Measurements from ENCODE around the gene ASTN1.

Gene ASTN1

DNA sequence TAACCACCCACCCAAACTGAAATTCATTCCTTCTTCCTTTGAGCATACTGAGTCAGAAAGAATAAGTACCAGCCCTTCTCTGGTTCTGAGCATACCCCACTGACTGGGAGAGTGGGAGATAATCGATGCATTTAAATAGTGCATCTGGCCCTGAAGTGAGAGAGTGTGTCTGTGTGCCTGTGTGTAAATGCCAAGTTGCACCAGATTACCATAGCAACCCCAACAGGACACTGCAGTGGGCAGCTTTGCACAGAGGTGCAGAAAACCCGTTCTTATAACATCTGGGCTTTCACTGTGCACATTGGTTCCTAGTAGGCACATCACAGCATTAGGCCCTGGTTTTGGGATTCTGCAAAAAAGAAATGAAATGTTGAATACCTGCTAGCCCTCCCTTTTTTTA lies 2.3 kb downstream of the ASTN1 start:
- DNase-seq = no peak

DNA sequence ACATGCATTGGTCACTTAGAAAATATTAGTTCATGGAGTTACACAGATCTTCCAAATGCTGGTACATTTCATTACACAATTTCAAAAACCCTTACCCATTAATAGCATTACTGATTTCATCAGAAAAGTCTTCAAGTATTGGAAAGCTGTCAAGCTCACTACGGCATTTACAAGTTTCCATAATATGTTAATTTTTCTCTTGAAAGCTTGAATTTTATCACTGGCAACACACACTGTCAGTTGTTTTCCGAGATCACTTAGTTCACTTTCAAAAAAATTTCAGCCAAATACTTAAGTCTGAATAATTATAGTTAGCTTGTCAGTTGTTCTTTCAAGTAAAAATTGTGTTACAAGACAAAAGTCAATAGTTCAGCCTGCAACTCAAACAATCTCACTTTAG lies 18.0 kb downstream of the ASTN1 start:
- DNase-seq = no peak

DNA sequence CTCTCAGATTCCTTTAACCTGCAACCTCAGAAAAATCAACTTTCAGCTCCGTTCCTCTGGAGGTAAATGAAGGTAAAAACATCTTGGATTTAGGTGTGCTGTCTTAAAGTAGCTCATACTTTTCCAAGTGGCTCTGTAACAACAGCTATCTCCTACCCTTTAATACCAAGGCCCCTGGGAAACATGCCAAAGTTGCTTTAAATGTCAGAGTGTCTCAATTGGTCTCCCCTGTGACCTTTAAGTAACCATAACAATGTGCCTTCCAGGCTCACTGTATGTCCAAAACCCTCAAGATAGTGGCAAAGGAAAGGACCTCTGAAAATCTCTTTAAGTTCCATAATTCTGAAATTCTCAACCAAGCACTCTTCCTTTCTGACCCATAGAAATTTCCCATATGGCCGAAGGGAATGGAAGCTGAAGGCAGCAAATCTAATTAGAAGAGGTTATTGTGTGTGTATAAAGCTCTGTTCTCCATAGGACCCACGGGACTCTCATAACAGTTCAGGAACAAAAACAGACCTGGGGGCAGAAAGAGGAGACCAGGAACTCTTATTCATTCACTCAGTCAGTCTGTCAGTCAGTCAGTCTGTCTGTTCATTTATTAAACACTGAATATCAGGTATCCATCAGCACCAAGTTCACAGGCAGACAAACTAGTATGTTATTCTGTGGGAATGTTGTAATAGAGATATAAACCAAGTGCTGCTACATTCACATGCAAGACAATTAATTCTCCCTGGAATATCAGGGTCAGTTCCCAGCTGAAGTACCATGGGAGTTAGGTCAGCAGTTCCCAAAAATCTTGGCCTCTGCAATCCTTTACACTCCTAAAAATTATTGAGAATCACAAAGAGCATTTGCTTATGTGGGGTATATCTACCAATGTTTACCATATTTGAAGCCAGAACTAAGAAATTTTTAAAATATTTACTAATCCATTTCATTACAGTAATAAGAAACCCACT lies 19.1 kb downstream of the ASTN1 start:
- no peak for DNase-seq

DNA sequence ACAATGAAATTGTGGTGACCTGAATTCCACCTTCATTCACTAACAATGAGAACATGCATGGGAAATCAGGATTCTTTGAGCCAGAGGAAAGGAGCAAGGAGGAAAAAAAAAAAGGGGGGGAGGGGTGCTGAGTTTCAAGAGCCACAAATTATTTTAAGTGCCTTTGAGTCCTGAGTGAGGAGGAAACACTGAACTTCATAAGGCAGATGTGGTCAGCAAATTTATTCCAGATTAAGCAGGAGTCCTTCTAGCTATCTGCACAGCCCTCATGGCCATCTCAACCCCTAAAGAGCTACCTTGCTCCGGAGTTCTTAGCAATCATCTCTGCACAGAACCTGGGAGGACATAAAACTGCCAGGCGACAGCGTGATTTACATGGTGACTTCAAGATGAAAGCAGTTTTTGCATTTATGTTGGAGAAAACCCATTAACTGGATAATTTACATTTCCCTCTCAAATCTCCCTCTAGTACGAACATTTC lies 21.7 kb downstream of the ASTN1 start:
- DNase-seq = no peak

DNA sequence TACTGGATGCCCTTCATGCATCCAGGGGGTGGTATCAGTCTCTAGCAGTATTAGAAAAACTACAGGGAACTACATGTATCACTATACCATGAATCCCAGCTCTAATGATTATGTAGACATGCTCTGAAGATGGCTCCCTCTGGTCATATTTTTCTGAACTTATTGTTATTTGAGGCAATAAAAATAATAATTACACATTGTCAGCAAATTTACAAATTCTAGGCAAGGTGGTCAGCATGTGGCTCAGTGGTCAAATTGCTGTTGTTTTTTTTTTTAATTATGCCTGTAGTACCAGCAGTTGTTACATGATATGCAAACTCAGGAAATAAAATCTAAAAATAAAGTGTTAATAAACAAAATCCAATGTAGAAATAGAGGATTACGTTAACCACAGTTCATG lies 22.5 kb downstream of the ASTN1 start:
- DNase-seq = no peak

DNA sequence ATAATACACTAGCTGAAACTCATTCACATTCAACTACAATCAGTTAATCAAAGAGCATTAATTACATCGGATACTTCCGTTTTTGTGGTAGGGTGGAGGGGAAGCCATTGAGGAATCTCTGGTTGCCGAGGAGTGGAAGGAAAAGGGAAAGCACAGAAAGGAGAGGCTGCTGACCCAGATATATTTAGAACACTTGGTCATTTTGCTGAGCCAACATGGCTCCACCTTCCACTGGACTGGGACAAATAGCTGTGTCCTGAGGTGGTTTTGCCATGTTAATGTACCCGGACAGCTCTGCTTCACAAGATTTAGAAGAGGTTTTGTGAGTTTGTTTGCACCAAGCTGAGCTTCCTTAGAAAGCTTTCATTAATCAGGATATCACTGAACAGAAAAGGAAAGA lies 26.2 kb downstream of the ASTN1 start:
- DNase-seq = no peak

DNA sequence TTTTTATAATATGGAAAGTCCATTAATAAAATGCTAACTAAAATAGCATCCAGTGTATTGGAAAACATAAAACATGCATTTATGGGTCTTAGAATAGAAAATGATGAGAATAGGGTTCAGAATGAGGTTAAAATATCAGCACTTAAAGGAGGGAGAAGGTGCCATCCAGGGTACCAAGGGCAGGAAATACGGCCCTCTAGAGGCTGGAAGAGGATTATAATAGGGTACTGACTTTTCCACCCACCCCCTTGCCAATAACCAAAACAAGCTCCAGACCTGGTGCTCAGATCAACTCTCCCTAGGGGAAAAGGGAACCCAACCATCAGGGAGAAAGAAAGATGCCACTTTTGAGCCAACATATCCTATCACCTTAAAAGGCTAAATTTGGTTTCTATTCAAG lies 26.7 kb downstream of the ASTN1 start:
- DNase-seq = no peak

DNA sequence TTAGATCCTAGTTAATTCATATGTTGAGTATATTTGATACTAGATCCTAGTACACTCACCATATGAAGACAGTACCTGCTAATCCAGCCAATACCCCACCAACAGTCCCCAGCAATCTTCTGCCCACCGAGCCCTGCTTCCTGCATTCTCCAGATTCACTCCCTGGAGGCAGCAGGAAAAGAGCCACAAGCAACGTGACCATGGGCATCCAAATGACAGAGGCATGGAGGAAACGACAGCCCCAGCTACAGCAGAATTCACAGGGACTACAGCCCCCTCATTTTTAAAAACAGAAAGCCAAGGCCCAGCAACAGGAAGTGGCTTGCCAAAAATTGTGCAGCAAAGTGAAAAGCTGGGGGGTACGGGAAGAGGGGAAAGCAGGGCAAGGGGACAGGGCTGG lies 29.3 kb downstream of the ASTN1 start:
- no peak for DNase-seq

DNA sequence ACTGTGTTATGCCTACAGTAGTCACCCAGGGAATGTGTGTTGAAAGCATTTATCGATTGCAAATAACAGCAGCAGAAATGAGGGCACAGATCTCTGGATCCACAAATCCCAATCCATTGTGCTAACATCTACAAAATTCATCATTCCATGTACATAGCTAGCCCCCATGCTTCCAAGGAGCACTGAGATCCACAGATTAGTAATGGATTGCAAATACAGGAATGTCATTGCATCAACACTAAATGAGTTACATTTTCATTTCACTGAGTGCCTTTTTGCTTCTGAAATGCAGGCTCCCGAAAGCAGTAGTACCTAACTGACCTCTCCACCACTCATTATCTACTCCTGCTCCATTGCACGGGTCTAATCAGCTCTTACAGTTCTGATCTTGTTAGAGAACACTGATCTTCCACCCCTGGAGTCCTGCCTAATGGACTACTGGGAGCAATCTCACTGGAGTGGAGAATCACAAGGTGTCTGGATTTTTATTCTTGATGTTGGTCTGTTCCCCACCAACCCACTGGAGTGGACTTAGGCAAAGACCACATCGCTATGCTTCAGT lies 30.5 kb downstream of the ASTN1 start:
- no peak for DNase-seq

DNA sequence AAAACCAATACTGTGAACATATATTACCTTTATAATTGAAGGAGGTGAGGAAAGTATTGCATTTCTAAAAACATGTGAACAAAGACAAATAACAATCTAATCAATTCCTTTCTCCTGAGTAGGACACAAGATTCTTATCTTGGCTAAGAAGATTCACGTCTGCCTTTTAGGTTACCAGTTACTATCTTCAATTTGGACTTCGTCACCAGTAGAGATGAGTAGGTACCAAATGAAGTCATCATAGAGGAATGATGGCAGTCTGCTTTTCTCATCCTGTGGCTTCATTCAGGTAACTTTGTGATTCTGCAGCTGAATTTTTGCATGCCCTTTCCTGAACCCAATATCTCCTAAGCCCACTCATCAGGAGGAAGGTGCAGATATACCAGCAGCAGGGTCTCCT lies 32.4 kb downstream of the ASTN1 start:
- no peak for DNase-seq

DNA sequence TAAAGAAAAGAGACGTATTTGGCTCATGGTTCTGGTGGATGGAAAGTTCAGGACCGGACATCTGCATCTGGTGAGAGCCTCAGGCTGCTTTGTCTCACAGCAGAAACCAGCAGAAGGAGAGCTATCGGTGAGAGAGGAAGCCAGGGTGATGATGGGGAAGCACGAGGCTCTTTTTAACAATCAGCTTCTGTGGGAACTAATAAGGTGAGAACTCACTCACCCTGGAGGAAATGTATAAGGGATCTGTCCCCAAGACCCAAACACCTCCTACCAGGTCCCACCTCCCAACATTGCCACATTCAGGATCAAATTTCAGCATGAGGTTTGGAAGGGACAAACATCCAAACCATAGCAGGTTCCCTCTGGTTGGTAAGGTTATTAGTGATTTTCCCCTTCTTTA lies 32.8 kb downstream of the ASTN1 start:
- DNase-seq = no peak

DNA sequence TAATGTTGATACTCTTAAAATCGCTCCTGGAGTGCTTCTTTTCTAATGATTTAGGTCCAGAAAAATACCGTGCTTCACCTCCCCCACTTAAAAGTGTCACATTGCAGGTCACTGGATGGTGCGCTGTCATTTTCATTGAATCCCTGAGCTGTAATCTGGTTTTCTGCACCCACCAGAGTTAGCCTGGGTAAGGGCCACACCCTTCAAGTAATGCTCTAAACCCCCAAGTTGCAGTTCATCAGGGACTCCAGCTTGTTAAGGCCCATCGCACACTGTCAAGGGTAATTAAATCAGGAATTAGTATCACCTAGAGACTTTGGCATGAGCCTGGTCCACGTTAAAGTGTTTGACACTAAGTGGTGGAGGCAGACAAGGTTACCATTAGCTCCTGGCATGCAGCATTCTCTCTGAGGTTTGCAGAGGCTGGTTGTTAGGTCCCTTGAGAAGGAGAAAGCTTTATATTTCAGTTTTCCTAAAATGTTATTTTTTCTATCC lies 34.0 kb downstream of the ASTN1 start:
- DNase-seq = no peak

DNA sequence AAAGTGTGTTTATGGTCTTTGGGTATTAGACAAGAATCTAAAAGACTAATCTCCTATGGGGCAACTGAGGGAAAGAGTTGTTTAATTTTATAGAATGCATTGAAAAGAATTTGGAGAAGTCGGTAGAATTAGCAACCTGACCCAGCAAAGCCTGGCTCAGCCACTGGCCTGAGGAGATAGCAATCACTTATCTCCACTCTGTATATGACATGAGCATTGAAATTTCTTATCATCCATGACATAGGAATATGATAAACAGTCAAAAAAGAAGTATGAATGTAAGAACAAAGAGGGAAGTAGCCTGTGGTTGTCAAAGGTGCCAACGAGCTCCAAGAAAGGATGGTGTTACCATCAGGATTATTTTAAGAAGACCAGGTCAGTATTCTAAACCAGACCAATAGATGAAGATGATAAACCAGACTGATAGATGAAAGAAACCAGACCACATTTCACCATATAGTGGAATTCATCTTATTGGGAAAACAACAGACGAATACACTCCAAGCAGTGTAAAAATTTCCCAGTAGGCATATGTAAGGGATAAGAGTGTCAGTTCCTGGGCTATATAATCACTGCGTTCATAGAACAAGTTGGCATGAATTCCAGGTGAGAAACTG lies 35.7 kb downstream of the ASTN1 start:
- DNase-seq = no peak

DNA sequence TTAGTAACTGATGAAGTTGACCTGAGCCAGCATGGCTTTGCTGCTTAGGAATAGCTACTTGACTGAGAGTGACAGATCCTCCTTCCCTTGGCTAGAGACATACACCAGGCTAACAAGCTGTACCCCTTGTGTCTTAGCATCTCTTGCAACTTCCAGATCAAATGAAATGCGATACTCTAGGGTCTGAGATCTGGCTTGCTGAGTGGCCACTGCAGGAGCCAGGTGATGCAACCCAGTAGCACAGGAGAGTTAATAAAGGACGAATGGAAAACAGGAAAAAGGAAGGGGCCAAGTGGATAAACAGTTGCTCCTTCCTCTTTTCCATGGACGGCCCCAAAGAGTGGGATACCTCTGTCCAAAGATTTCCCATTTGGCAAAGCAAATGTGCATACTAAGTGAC lies 38.2 kb downstream of the ASTN1 start:
- DNase-seq = no peak

DNA sequence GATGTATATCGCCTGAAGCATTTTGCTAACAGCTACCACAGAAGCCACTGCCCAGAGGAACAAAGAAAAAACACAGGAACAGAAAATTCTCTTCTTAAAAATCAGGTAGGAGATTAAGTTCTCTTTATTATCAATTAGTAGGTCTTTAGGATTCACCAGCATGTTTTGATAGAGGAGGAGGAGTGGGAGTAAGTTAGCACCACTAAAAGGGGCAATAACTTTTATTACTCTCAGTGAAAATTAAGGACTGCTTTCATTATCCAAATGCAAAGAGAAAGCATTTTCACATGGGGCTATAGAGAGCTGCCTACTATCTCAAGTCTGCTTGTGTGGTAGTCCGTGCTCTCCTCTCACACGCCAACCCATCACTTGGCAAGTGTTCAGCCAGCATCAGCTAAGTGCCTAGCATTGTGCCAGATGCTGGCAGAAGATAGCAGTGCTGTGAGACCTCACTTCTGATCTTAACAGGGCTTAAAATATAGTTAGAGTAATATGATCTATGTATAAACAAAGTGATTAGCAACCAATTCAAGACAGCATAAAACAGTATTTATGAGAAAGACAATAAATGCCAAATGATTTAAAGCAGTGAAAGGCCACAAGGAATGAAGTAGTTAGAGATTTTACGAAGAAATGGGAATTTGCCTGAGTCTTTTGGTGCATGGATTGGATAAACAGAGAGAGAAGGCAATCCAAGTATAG lies 39.8 kb downstream of the ASTN1 start:
- no peak for DNase-seq

DNA sequence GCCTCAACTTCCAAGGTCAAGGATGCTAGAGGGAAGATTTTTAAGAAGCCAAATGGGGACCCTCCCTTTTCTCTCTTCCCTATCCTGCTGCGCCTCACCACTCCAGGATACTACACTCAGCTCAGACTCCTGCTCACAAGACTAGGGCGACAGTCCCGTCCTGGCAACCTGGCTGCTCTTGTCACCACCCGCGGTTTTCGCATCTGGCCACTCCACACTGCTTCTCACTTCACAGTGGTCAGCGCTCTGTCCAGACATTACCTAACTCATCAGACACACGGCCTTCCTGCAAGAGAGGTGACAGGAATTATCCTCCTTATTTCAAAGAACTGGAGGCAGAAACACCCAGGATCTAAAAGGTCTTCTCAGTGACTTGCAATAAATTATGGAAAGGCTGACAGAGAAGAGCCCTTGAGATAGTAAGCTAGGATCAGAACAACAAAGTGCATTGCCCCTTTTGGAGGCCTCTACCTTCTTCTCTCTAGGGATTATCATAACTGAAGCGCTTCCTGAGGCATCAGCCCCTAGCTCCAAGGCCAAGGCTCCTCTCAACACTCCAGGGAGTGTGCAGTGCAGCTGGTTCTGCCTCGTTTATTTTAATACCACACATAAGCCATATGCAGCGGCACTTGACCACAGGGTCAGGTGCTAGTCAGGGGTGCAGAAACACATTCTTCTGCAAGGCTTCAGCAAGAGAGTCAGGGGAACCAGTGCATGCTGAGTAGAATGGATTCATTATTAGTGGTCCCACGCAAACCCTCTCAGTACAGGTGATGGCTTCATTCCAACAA lies 41.9 kb downstream of the ASTN1 start:
- DNase-seq = no peak

DNA sequence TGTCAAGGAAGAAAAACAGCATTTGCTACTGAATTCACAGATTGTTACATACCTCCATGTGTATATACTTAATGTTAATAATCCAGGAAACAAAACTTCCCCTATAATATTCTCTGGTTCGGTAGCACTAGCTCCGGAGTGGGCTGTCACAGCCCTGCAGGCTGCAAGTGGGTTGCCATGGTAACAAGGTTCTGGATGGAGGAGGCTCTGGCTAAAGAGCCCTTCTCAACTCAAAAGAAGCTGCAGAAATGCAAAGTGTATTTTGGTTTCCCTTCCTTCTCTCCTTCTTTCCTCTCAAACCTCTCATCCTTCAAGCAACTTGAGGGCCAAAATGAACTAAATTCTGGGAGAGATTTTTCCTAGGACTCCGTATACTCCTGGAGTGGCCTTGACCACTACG lies 45.2 kb downstream of the ASTN1 start:
- DNase-seq = no peak

DNA sequence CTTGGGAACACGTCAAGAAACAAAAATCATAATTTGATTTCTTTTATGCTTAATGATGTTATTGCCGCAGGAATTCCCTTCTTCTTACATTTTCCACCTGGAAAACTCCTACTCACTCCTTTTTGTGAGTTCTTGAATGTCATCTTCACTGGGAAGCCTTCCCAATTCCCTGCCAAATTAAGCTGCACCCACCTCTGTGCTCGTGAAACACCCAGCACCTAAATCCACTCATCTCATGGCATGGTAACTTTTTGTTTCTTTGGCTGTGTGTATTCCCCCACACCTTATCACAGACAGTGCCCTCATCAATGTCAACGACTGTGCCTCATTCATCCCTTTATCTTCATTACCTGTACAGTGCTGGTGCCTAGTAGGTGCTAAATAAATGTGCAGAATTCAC lies 45.6 kb downstream of the ASTN1 start:
- DNase-seq = no peak

DNA sequence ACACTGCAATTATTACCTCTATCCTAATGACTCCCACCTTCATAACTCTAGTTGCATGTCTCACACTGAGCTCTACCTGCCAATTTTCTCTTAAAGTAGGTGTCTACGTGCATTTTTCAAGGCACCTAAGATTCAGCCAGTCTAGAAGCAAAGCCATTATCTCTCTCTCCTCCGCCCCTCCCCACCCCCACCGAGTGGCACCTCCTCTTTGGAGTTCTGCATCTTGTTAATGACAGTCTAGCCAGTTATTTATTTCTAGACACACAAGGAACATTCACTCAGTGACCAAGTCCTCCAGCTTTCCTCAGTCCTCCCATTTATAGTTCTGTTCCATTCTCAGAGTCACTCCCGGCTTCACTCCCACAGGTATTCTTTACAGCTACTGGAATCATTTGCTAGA lies 47.6 kb downstream of the ASTN1 start:
- no peak for DNase-seq

DNA sequence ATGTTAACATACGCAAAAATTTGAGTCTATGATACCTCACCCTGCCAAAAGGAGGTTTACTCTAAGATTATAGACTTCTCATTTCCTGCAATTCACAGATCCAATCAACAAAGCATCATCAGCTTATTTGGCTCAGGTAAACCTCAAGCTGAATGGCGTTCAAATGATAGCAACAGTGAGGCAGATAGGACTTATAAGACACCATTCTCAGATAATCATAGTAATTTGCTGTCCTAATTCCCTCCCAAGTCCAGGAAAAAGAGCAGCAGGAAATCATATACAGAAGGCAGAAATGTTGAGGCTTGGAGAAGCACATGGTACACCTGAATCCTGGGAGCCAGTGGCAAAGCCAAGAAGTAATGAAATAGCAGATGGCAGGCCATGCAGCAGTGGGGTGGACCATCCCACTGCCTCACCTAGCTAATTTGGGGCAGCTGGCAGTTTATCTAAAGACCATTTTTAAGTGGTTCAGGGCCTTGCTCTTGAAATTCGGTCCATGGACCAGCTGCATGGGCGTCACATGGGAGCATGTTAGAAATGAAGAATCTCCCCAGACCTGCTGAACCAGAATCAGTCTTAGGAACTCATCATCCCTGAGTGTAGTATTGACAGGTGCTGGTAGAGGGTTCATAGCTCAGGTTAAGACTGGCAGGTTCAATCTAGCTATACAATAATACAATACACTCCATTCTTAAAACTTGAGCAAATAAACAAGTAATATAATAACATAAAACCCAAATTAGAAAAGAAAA lies 57.7 kb downstream of the ASTN1 start:
- no peak for DNase-seq

DNA sequence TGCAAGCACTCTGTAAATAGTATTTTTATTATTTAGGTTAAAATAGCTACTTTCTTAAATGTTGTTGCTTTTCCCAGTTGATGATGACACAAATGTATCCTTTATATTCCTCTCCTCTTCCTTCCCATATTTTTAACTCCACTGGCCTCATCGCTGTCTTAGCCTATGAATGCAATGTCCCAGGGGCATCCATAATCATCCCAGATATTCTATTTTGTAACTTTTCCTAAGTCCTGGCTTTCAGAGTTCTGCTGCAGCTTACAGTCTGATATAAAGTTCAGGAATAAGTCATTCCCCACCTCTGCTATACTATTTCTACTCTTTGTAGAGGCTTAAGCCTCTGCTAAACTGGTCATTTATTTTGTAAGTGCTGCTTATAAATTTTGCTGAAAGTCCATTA lies 58.3 kb downstream of the ASTN1 start:
- no peak for DNase-seq

Data from left hindlimb (tissue), 1 donor.